ELR (cell line): ENCODE measurements around the gene ATG7.
"Not testable (repeated sequence)": the region's sequence is repeated elsewhere in the genome, so short reads cannot be mapped to it uniquely, and the experiment has no call there.

Source experiments
- DNase-seq: peaks from one replicate; pipeline ENCODE4 v3.0.0-alpha.2; 2015; ENCODE audit warnings: low read depth

Gene ATG7

DNA sequence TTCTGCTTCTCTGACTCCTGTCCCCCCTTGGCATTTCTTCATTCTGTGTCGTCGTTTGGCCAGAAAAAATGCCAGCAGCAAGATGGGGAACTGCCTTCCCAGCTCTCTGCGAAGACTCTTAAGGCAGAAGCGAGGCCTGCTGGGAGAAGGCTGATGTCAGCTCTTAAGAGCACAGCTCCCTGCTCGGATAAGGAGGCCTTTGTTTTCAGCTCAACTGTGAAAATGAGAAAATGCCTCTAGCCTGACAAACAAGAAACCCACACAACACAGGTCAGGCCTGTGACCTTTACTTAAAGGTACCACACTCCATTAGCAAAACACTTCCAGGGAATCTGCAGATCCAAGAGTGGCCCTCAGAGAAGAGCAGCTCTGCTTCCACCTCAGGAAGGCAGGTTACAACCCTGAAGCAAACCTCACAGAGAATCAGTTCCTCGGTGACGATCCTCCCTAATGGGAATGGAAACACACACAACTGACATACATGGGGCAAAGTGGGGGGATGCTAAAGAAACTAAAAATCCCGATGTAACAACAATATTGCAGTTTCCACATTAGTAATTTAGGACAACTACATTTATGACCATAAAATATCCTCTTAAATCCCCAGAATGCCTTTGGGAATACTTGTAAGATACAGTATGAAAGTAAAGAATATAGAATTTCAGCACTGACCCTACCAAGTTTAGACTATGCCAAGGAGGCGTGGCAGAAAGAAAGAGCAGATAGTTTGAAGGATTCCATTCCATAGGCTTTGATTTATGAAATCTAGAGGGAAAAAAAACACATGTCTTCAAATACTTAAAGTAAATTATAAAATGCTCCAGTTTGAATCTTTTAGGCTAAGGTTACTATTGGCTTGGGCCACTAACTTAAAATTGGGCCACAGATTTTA lies 319.4 kb downstream of the ATG7 start:
- peak; percentile 90 for DNase-seq

DNA sequence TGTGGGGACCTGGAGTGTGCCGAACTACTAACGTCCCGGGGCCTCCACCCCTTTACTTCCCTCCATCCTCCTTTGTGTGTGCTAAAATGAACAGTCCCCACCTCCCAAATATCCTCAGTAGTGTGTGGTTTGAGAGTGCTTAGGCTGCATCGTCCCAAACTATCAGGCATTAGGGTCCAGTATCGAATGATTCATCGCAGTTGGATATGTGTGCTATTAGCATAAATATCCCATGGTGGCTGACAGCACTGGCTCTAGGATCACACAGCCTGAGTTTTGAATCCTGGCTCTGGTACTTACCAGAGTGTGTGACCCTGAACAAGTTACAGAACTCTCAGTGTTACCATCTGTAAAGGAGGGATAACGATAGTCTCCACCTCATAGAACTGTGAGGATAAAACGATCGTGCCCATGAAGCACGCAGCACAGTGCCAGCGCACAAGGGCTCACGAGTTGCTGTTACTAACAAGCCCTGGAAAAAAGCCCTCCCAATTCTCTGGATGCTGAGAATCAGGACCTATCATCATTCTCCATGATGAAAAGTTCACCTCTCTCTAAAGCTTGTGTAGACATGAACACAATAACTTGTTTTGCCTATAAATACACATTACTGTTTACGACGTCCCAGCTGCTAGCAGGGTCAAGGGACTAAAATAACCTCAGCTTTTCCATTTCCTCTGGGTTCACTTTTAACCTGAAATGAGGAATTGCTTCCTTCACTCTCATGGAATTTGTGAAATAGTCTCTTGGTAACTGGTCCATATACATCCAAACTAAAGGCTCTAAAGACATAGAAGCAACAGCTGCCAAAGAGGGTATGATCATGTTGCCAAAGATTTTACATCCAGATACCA lies 320.5 kb downstream of the ATG7 start:
- peak; percentile 67 for DNase-seq

DNA sequence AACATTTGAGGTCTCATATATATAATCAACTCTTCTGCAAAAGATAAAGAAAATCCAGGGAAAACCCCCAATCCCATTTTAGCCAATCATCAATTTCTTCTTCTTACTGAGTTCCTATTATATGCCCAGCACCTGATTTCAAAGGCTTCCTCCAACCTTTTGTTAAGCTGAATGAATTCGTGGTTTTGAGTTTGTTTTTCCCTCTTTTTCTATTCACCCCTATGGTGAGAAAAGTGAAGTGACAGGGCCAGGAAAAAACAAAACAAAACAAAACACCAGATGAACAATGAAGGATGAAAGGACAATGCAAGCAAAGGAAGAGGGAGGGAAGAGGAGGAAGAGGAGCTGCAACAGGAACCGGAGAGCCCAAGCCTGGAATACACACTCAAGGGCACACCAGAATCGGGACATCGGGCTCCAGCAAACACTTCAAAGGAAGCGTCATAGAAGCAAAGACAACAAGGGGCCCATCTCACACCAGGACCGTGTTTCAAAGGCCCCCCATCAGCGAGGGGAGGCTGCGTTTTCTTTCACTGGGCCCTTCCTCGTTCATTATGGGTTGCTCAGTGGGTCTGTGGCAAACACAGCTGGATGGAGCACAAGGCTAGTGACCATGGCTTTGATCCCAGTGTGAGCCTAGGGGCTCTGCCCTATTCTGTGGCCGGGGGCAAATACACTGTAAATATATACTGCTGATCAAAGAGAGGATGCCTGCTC lies 321.3 kb downstream of the ATG7 start:
- DNase-seq, result no peak

DNA sequence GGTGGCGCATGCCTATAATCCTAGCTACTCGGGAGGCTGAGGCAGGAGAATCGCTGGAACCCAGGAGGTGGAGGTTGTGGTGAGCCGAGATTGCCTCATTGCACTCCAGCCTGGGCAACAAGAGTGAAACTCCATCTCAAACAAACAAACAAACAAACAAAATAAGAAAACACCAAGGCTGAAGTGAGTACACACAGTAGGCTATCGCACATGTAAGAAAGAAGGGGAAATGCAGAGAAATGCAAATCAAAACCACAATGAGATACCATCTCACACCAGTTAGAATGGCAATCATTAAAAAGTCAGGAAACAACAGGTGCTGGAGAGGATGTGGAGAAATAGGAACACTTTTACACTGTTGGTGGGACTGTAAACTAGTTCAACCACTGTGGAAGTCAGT lies 322.8 kb downstream of the ATG7 start:
- not testable (repeated sequence) for DNase-seq

DNA sequence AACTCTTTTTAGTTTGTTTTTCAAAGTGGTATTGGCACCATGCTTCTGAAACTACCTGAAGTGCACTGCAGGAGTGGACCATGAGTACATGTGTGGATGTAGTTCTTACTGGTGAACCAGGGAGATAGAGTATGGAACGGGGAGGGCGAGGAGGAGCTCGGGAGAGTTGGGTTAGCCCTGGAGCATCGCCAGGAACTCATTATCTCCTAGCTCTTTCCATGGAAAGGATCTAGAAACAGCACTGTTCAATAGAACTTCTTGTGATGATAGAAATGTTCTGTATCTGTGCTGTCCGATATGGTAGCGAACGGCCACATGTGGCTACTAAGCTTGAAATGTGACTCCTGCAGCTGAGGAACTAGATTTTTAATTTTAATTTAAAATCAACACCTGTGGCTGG lies 324.2 kb downstream of the ATG7 start:
- DNase-seq, result no peak

DNA sequence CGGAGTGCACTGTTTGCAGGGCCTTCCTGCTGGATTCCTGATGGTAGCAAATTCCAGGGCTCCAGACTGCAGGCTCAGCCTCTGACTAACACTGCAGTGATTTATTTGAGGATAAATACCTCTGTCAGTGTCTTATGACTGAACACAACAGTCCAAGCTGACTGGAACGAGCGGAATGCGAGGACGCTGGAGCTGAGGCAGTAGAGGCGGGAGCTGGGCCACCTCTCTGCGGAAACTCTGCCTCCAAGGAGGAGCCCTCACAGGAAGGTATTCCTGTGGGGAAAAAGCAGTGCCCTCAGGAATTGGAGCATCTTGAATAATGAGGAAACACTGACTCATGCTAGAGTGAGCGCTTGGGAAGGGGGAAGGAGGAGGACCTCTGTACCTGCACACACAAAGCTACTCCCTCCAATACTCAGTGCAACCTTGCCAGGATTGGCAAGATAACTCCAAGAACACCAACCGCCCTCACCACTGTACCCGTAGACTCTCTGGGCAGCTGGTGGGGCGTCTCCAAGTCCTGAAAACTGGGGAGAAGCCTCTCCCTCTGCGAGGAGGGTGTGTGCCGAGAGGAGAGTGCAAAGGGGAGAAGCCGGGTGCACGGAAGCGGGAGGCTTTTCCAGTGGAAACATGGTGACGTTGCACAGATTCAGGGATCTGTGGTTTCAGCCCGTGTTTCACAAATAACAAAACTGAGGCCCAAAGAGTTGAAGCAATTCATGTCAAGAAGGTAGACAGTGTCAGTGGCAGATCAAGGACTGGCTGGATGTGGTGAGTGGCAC lies 328.5 kb downstream of the ATG7 start:
- peak; percentile 99 for DNase-seq

DNA sequence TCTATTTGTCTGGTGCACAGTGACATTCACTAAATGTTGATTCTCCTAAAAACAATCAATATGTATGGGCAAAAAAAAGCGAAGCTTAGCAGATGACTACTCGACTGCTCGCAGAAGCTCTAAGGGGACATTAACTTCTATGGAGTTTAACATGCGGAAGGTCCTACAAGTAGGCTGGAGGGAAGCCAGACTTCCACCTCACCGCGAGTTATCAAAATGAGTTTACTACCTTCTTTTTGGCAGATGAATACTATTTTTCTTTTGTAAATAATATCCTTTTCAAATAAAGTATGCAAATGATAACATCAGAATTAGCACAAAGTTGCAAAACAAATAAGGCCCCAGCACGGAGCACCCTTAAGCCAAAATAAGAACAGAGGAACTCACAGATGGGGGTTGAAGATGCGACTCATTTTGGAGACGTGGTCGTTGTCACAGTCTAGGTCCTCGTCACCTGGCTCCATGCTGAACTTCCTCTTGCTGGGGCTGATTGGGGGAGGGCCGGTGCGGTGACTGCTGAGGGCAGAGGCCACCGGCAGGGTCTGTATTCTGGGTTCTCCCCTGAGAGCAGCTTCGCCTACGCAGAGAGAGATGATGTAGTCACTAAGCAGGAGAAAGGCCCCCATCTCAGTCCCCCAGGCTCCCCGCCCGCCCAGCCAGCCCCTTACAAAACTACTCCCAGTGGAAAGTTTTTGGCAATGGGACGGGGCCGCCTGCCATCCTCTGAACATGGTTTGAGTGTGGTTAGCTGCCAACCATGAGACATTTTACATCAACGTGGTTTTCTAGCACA lies 329.4 kb downstream of the ATG7 start:
- DNase-seq, result peak; percentile 23

DNA sequence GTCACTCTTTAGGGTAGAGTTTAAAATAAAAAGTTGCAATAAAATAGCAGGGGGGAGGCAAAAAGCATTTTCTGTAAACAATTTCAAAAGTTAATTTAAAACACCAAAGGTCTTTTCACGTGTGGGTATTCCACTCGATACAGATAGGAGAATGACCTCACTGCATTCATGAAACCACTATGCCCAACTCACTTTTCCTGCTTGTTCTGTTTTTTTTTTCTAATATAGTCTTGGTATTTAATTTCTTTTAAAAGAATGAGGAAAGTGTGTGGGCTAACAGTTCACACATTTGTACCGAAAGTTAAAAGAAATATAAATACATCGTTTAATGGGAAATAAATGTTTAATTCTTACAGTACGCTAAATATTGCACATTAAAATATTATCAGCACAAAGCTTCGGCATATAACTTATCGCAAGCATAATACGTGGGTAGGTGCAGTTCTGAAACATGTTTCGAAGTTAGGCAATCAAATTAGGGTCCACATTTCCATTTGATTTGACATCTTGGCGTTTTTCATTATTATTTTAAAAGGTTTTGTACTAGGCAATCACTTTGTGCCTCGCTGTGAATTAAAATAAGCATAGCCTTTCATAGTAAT lies 330.1 kb downstream of the ATG7 start:
- DNase-seq, result no peak

DNA sequence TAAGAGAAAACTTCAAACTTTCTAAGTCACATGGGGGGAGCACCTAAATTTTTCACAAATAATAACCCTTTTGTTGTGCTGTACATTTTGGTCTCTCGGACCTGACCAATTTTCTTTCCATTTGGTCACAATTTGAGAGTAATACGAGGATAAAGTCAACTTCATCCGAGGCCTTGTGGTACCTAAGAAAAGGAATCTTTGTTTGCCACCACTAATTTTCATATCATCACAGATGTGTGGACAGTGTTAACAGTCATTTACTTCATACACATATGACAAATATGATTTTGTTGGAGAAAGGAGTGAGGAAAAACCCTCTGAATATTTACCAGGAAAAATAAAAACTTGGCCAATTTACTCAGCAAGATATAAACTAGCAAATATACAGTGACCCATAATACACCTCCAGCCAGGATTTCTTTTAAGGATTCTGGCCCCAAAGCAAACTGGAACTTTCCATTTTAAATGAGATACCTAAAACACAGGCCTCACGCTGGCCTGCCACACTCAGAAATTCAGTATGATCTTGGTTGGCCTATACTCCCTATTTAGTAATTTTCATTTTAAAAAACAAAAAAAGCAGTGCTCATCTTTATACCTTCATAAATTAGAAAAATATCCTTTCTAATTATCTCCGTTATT lies 330.8 kb downstream of the ATG7 start:
- no peak for DNase-seq

DNA sequence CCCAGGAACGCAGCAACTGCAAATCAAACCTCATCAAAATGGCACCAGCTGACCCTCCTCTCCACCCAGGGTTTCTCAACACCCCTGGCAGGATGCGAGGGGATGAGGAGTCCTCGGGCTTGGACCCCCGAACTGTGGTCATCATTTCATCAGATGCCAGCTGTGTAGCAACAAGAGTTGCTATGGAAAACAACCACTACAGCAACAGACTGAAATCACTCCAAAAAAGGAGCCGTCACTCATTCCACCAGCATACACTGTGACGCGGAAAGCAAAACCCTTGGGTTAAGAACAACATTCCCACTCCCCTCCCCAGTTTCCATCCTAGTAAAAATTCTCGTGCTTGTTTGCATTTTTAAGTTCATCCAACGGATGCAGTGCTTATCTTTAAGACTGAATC lies 331.4 kb downstream of the ATG7 start:
- peak; percentile 59 for DNase-seq

DNA sequence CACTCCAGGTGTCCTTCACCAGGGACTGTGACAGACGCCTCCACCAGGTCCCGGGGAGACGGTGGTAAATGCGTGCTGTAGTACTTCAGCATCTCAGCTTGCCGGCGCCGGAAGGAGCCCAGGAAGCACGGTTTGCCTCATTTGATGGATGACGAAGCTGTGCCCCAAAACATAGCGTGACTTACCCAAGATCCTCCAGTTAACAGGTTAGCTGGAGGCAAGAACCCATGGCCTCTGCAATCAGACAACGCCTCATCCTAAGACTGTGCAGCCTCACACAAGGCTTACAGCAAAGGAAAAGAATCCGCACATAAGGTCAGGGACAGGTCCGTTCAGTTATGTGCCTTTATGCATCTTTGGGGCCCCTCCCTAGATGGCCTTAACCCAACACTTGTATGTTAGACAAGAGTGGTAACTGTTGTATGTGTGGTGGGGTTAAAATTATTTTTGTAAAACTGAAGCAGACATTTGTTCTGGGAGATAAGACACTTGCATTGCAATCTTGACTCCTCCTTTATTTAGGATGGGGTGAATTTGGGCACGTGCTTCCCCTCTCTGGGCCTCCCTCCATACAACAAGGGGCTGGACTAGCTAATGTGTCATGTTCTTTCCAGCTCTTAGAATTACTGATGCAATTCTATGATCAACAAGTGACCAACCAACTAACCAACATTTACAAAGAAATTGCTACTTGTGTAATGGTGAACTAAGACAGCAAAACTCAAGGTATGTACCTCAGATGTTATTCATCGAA lies 332.1 kb downstream of the ATG7 start:
- DNase-seq, result peak; percentile 88

DNA sequence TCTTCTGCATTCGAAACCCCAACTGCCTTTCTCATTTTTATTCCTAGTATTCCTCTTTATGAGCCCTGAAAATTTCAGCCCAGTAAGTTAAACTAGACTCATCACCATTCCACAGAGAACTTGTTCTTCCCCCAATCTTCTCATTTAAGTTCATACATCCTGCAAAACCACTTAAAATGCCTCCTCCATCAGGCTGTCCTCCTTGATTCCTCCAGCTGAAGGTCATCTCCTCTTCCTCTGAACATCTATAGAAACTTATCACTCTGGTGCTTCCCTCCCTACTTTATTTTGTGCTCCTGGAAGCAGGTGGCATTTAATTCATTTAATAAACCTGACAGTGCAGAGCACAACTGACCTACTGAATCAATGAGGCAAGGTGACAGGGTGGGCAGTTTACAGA lies 333.2 kb downstream of the ATG7 start:
- no peak for DNase-seq

DNA sequence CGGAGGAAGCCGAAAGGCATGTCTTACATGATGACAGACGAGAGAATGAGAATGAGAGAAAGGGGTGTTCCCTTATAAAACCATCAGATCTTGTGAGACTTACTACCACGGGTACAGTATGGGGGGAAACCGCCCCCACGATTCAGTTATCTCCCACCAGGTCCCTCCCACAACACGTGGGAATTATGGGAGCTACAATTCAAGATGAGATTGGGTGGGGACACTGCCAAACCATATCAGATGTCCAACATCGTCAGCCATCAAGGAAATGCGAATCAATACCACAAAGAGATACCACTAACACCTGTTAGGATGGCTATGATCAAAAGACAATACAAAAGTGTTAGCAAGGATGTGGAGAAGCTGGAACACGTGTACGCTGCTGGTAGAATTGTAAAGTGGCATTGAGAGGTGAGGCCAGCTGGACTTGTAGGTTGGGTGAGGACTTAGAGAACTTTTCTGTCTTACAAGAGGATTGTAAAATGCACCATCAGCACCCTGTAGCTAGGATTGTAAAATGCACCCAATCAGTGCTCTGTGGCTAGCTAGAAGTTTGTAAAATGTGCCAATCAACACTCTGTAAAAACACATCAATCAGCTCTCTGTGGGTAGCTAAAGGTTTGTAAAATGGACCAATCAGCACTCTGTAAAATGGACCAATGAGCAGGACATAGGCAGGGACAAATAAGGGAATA lies 334.0 kb downstream of the ATG7 start:
- DNase-seq, result no peak

DNA sequence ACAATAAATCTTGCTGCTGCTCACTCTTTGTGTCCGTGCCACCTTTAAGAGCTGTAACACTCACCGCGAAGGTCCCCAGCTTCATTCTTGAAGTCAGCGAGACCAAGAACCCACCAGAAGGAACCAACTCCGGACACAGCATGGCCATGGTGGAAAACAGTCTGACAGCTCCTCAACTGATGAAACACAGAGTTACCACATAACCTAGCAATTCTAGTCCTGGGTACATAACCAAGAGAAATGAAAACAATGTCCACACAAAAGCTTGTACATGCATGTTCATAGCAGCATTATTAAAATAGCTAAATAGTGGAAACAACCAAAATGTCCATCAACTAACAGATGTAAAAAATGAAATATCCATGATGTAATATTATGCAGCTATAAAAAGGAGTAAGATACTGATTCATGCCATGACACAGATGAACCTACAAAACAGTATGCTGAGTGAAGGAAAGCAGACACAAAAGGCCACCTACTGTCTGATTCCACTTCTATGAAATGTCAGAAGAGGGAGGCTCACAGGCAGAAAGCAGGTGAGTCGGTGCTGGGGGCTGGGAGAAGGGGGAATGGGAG lies 334.8 kb downstream of the ATG7 start:
- DNase-seq, result peak; percentile 40
